Small intestine (tissue), 7 donors: ENCODE results near the gene CFAP100. TPM values are rescaled to one million over a fixed set of nuclear protein-coding genes. Genes with fewer than 3 reads are reported as not detected.

Experiments used
- DNase-seq, 2 donors: peaks; one replicate each; pipeline versions ENCODE4 v3.0.0 to v3.0.0-alpha.2; 2013
- FAIRE-seq: peaks from 2 replicates; lab custom pipeline; 2012; peaks lifted over from hg19 to GRCh38; lab: Jason Lieb, UNC
- H3K27ac ChIP-seq, 3 donors: one replicate each; pipeline ENCODE4 v1.5.1; 2013; ENCODE audit warnings: low read length in 2 of 3, mild to moderate bottlenecking in 2 of 3, control low read depth in 1 of 3, inconsistent platforms in 1 of 3, low read depth in 1 of 3, moderate library complexity in 1 of 3
- H3K27me3 ChIP-seq, 3 donors: one replicate each; pipeline ENCODE4 v1.6.1; 2013; ENCODE audit warnings: low read length in 3 of 3, inconsistent platforms in 1 of 3; ENCODE audit not compliant: control insufficient read depth in 3 of 3, insufficient read depth in 3 of 3
- H3K36me3 ChIP-seq, 3 donors: one replicate each; pipeline ENCODE4 v1.6.1; 2013; ENCODE audit warnings: low read length in 3 of 3, inconsistent platforms in 1 of 3, low read depth in 1 of 3, mild to moderate bottlenecking in 1 of 3, moderate library complexity in 1 of 3; ENCODE audit not compliant: control insufficient read depth in 3 of 3, insufficient read depth in 2 of 3
- H3K4me1 ChIP-seq, 3 donors: one replicate each; pipeline ENCODE4 v1.6.1; 2013; ENCODE audit warnings: low read length in 2 of 3, inconsistent platforms in 1 of 3, low read depth in 1 of 3, mild to moderate bottlenecking in 1 of 3, moderate library complexity in 1 of 3; ENCODE audit not compliant: control insufficient read depth in 3 of 3, insufficient read depth in 2 of 3
- H3K4me3 ChIP-seq, 3 donors: one replicate each; pipeline ENCODE4 v1.5.1; 2013; ENCODE audit warnings: low read length in 3 of 3, control low read depth in 1 of 3, inconsistent platforms in 1 of 3, low read depth in 1 of 3, mild to moderate bottlenecking in 1 of 3, moderate library complexity in 1 of 3
- H3K9me3 ChIP-seq, 2 donors: one replicate each; pipeline ENCODE4 v1.6.1; 2013; ENCODE audit warnings: low read depth in 1 of 2, low read length in 1 of 2; ENCODE audit not compliant: control insufficient read depth in 2 of 2, insufficient read depth in 1 of 2
- WGBS, 3 donors: extraction: QIAGEN DNeasy Blood & Tissue Kit; methylation state at CpG; one replicate each; pipeline ENCODE4 v1.1.7; 2013; 5-methylcytosine and 5-hydroxymethylcytosine counted together
- polyA plus RNA-seq, 4 donors: library from polyadenylated mRNA; stranded (reverse) in 3 of 4; unstranded in 1 of 4; fragments of 200-250 nt in 3 of 4; fragments of 120-200 nt in 1 of 4; gene quantifications; one replicate each; pipeline versions ENCODE4 v1.2.1 to v1.2.3, GENCODE V29; 2013
- donor health status: healthy with polysubstance abuse.
- donor health status: control.
- donor health status: control.
- donor health status: Bipolar disorder and iron deficiency.
- donor health status: healthy.

Gene CFAP100
- polyA plus RNA-seq, 4 donors: 0.53 TPM; not detected in 3

GRCh38 chr3:126370606-126371005 is 24.1 kb upstream of the CFAP100 start:
- 87 to 95% (median 93%) methylated on average over 7 of the region's 7 CpGs for WGBS, 3 donors
- H3K27ac ChIP-seq: no peak overlapping the region
- H3K36me3 ChIP-seq: no peaks in the 10 kb centered on the region
- FAIRE-seq: no peak
- DNase-seq: no peak
- no peaks in the 10 kb centered on the region for H3K4me1 ChIP-seq
- H3K9me3 ChIP-seq: no peaks in the 10 kb centered on the region
- H3K27me3 ChIP-seq: no peaks in the 10 kb centered on the region
- H3K4me3 ChIP-seq: no peak overlapping the region

DNA sequence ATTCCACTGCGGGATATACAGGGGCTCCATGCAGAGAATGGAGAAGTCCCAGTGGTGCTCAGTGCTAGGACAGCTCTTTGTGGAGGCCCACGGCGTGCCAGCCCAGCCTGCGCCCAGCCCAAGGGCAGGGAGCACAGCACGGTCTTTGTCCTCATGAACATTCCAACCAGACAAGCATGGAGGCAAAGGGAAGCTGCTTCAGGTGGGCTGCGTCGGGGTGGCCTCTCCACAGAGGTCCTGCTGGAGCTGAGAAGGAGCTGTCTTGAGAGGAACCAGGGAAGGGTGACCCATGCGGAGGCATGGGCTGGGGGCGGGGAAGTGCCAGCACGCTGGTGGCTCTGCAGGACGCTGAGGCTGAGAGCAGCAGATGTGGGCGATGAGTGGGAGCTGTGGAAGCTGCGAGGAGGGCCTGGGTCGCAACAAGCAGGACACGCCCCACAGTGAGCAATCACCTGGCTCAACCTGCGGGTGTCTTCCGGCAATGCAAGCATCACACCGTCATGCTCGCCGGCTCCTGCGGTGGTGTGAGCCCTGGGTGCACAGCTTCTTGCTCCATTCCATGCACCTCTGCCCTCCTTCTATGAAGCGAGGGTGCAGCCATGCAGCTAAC is 23.5 kb upstream of the CFAP100 start:
- H3K36me3 ChIP-seq: no peaks in the 10 kb centered on the region
- no peak overlapping the region for H3K27ac ChIP-seq
- no peak overlapping the region for H3K4me3 ChIP-seq
- no peaks in the 10 kb centered on the region for H3K4me1 ChIP-seq
- H3K27me3 ChIP-seq: no peaks in the 10 kb centered on the region
- FAIRE-seq (no peak), DNase-seq (no peak)
- no peaks in the 10 kb centered on the region for H3K9me3 ChIP-seq
- WGBS, 3 donors: 86 to 92% (median 91%) methylated on average over 19 to 22 of the region's 22 CpGs

GRCh38 chr3:126372413-126373145 is 22.1 kb upstream of the CFAP100 start:
- H3K27ac ChIP-seq: no peak overlapping the region
- WGBS, 3 donors: 67 to 82% (median 74%) methylated on average over 12 of the region's 12 CpGs
- H3K27me3 ChIP-seq: peaks cover 0 to 3% (median 0%) of the 10 kb centered on the region in 3 donors
- no peak overlapping the region for H3K4me3 ChIP-seq
- no peak for FAIRE-seq
- no peaks in the 10 kb centered on the region for H3K36me3 ChIP-seq
- H3K9me3 ChIP-seq: no peaks in the 10 kb centered on the region
- no peaks in the 10 kb centered on the region for H3K4me1 ChIP-seq
- no peak for DNase-seq

GRCh38 chr3:126373146-126373613 is 21.5 kb upstream of the CFAP100 start:
- Histone ChIP-seq H3K27ac (no peak overlapping the region), H3K36me3 (no peaks in the 10 kb centered on the region), H3K9me3 (no peaks in the 10 kb centered on the region), H3K4me1 (no peaks in the 10 kb centered on the region), H3K27me3 (peaks cover 0 to 3% (median 0%) of the 10 kb centered on the region in 3 donors), H3K4me3 (no peak overlapping the region)
- DNase-seq (no peak), FAIRE-seq (no peak)
- WGBS, 3 donors: 68 to 85% (median 69%) methylated on average over 4 of the region's 4 CpGs

DNA sequence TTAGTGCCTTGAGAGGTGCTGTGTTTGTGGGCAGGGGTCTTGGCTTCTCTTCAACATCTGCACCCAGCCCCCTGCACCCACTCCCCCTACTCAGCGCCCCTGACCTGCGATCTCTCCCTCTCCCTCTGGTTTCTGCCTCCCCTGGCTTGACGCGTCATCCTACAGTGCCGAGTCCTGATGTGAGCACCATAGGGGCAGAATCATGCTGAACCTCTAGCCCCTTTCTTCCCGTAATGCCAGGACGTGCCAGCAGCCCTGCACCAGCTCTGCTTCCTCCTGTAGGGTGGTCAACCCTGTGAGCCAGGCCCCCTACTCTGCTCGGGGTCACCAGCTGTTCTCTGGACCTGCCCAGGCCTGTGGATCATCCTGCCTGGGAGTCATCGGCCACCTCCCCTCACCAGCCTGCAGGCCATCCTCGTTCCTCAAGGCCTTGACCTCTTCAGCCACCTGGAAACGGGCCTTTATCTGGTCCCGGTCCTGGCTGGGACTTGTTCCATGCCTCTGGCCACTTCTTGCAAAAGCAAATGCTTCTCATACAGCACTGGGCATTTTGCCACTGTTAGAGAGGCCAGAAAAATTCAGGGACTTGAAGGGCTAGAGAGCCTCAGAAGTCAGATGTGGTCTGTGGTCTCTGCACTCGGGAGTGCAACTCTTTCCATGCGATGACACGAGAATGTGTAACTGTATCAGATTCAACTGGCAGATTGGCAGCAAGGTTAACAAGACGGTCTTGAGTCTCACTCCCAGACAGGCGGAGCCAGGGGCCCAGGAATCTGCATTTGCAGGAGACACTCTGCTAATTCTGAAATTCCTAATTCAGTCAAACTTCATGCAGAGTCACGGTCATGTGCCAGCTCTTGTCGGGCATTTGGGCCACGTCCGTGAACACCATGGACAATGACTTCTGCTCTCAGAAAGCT is 20.8 kb upstream of the CFAP100 start:
- DNase-seq (no peak), FAIRE-seq (no peak)
- H3K36me3 ChIP-seq: no peaks in the 10 kb centered on the region
- no peak overlapping the region for H3K27ac ChIP-seq
- no peaks in the 10 kb centered on the region for H3K9me3 ChIP-seq
- peaks cover 0 to 6% (median 0%) of the 10 kb centered on the region in 3 donors for H3K27me3 ChIP-seq
- WGBS, 3 donors: 80 to 86% (median 83%) methylated on average over 21 of the region's 21 CpGs
- H3K4me1 ChIP-seq: no peaks in the 10 kb centered on the region
- H3K4me3 ChIP-seq: no peak overlapping the region

DNA sequence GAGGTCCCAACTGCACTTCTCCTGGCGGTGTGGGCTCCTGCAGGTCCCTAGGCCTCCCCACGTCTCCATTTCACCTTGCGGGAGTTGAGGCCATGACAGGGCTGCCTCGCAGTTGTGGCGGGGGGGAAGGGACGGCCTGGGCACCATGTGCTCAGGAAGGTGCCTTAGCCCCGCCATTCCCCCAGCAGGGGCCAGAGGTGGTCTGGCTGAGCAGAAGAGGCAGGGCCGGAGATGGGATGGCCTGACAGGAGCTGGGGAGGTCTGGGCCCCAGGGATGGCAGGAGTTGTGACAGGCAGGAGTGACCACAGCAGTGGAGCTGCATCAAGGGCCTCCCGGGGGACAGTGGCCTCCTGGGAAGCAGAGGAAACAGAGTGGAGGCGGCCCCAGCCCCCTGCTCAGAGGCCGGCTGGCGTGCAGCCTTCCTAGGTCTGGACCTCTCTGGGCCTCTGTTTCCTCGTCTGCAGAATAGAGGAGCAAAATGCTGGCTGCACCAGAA is 18.8 kb upstream of the CFAP100 start:
- FAIRE-seq (no peak), DNase-seq (no peak)
- H3K27me3 ChIP-seq: peaks cover 0 to 8% (median 0%) of the 10 kb centered on the region in 3 donors
- H3K4me1 ChIP-seq: no peaks in the 10 kb centered on the region
- H3K36me3 ChIP-seq: no peaks in the 10 kb centered on the region
- no peak overlapping the region for H3K4me3 ChIP-seq
- H3K27ac ChIP-seq: no peak overlapping the region
- H3K9me3 ChIP-seq: no peaks in the 10 kb centered on the region
- WGBS, 3 donors: 80 to 84% (median 81%) methylated on average over 10 to 13 of the region's 13 CpGs

- no peaks in the 10 kb centered on the region for H3K4me1 ChIP-seq
- no peaks in the 10 kb centered on the region for H3K9me3 ChIP-seq
- no peaks in the 10 kb centered on the region for H3K36me3 ChIP-seq
- FAIRE-seq: no peak
- H3K4me3 ChIP-seq: no peak overlapping the region
- H3K27ac ChIP-seq: no peak overlapping the region
- WGBS, 3 donors: 33 to 47% (median 38%) methylated on average over 3 of the region's 3 CpGs
- peaks cover 0 to 8% (median 0%) of the 10 kb centered on the region in 3 donors for H3K27me3 ChIP-seq
- DNase-seq: no peak
Measured at GRCh38 chr3:126376444-126376843, 18.3 kb upstream of the CFAP100 start.

GRCh38 chr3:126377211-126377610 is 17.5 kb upstream of the CFAP100 start:
- H3K9me3 ChIP-seq: no peaks in the 10 kb centered on the region
- no peaks in the 10 kb centered on the region for H3K4me1 ChIP-seq
- WGBS, 3 donors: 91 to 96% (median 95%) methylated on average over 3 of the region's 3 CpGs
- H3K4me3 ChIP-seq: no peak overlapping the region
- H3K36me3 ChIP-seq: no peaks in the 10 kb centered on the region
- no peak overlapping the region for H3K27ac ChIP-seq
- DNase-seq: no peak
- FAIRE-seq: no peak
- H3K27me3 ChIP-seq: peaks cover 0 to 8% (median 0%) of the 10 kb centered on the region in 3 donors
